ENCODE measurements around the gene RGS6.

DNA sequence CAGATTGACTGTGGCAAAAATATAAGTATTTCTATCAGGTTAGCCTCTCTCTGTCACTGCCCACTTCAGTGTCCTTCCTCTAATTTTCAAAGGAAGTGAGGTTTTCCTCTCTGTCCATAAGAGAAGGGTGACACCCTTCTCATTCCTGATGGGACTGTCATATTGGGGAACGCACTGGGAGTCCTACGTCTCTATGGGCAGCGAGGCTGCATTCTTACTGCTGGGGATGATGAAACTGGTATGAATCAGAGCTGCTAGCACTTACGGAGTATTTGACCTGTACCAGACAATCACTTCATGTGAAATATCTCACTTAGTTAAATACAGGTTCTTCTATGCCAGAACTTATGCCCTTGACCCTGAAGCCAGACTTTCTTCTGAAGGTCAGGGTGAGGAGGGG lies 525.4 kb downstream of the RGS6 start:
- TF ChIP-seq, protein P1, sequence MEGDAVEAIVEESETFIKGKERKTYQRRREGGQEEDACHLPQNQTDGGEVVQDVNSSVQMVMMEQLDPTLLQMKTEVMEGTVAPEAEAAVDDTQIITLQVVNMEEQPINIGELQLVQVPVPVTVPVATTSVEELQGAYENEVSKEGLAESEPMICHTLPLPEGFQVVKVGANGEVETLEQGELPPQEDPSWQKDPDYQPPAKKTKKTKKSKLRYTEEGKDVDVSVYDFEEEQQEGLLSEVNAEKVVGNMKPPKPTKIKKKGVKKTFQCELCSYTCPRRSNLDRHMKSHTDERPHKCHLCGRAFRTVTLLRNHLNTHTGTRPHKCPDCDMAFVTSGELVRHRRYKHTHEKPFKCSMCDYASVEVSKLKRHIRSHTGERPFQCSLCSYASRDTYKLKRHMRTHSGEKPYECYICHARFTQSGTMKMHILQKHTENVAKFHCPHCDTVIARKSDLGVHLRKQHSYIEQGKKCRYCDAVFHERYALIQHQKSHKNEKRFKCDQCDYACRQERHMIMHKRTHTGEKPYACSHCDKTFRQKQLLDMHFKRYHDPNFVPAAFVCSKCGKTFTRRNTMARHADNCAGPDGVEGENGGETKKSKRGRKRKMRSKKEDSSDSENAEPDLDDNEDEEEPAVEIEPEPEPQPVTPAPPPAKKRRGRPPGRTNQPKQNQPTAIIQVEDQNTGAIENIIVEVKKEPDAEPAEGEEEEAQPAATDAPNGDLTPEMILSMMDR (IDR thresholded peaks at IDR 0.05 in 4 of 5, conservative IDR thresholded peaks at IDR 0.05 in 1 of 5): no peak
- no peak for TF ChIP-seq POLR2A (IDR thresholded peaks at IDR 0.05)

All from gastrocnemius medialis (tissue), 4 donors.